ENCODE results near the gene E4F1.

E4F1 gene

DNA sequence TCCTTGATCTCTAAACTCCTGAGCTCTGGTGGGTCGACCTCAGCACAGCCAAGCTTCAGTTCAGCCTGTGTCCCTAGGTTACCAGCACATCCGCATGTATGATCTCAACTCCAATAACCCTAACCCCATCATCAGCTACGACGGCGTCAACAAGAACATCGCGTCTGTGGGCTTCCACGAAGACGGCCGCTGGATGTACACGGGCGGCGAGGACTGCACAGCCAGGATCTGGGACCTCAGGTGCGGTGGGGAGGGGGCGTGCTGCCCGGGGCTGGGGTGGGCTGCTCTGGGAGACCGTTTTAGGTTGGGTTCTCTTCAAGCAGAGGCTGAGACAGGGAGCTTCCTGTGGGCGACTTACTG, 17.0 kb upstream of the E4F1 start:
- DNase-seq (ENCODE audit: low read depth in 4 of 4, low spot score in 1 of 4) = no peak

DNA sequence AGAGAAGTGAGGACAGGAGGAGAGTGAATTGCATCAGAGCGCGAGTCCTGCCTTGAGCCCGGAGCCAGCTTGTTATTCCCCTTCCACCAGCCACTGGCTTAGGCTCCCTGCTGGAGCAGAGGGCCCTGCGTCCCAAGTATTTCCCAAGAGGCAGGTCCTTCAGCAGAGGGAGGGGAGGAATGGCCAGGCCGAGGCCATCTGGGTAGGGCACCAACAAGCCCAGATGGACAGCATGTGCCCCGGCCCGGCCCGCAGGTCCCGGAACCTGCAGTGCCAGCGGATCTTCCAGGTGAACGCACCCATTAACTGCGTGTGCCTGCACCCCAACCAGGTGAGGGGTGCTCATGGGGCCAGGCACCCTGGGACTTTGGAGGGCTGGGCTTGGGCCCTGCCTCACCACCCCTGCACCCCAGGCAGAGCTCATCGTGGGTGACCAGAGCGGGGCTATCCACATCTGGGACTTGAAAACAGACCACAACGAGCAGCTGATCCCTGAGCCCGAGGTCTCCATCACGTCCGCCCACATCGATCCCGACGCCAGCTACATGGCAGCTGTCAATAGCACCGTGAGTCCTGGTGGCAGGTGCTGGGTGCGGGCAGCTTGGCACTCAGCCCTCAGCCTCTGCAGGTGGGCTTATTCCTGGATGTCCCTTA, 16.5 kb upstream of the E4F1 start:
- DNase-seq (ENCODE audit: low read depth in 4 of 4, low spot score in 1 of 4) = no peak

DNA sequence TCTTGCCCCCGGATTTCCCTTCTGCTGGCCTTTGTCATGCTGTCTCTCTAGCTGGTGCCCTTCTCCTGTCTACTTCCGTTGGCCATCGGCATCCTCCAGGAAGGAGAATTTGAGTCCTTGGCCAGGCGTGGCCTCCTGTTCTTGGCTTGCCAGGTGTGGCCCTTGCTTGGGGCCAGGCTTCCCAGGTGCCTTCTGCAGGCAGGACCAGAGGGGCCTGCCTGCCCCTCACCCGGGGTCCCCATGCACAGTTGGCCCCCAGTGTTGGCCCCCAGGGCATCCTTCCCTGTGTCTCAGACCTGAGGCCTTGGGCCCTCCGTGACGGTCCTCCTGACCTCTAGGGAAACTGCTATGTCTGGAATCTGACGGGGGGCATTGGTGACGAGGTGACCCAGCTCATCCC, 15.5 kb upstream of the E4F1 start:
- DNase-seq (ENCODE audit: low read depth in 4 of 4, low spot score in 1 of 4) = no peak

DNA sequence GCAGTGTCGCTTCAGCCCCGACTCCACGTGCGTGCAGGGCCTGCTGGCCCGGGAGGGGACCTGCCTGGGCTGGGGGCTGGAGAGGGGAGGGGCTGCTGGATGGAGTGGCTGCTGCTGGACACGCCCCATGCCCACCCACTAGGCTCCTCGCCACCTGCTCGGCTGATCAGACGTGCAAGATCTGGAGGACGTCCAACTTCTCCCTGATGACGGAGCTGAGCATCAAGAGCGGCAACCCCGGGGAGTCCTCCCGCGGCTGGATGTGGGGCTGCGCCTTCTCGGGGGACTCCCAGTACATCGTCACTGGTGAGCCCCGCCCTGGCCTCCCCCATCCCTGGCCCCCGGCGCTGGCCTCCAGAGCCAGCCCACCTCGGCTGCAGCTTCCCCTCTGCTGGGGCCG, 15.1 kb upstream of the E4F1 start:
- no peak for DNase-seq (ENCODE audit: low read depth in 4 of 4, low spot score in 1 of 4)

DNA sequence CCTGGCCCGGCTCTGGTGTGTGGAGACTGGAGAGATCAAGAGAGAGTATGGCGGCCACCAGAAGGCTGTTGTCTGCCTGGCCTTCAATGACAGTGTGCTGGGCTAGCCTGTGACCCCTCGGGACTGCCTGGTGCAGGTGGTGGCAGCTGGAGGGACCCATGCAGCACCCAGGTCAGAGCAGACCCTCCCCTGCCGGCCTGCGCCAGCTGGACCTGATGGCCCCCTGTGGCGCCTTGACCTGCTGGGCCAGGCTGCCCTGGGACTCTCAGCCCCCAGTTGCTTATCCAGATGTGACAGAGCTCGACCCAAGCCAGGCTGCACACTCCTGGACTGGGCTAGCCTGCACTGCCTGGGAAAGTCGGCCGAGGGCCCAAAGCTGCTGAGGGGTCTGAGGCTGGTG, 14.6 kb upstream of the E4F1 start:
- DNase-seq (ENCODE audit: low read depth in 4 of 4, low spot score in 1 of 4) = no peak

DNA sequence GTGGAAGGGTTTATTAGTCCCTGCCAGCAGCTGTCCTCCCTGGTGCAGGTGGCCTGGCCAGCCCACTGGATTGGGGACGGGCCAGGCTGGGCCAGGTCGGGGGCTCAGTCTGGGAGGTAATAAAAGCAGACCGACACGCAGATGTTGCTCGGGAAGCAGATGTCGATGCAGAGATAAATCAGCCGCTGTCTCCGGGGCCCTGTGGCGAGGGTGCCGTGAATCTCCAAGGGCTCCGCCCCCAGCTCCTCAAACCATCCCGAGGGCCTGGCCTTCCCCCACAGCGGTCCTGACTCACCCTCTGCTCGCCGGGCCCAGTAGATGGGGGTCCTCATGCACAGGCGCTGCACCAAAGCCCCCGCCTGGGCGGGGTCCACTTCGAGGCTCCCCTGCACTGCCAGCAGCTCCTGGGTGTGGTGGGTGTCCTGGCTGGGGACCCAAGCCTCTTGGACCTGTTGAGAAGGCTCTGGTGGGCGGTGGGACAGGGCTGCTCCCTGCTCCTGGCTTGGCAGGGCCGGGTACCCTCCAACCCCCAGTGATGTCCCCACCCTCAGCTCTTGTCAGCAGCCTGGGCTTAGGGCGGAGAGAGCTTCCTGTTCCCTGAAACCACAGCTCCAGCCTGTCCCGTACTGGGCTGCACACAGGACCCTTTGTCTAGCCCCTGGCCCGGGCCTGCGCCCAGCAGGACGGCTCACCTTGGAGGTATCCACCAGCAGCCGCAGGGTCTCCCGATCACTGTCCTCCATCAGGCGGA, 14.0 kb upstream of the E4F1 start:
- DNase-seq (ENCODE audit: low read depth in 4 of 4, low spot score in 1 of 4) = no peak

DNA sequence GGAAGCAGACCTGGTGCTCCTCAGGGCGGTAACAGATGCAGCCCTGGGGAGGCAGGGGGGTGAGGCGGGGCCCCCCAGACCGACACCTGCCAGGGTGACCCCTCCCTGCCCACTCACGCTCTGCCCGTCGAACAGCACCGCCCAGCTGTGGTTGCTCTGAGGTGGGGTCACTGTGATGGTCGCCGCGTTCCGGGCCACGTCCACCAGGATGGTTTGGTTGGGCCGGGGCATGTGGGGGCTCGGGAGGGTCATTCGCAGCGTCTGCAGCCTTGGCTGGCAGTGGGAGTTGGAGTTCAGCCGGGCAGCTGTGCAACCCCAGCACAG, 13.4 kb upstream of the E4F1 start:
- no peak for DNase-seq (ENCODE audit: low read depth in 4 of 4, low spot score in 1 of 4)

DNA sequence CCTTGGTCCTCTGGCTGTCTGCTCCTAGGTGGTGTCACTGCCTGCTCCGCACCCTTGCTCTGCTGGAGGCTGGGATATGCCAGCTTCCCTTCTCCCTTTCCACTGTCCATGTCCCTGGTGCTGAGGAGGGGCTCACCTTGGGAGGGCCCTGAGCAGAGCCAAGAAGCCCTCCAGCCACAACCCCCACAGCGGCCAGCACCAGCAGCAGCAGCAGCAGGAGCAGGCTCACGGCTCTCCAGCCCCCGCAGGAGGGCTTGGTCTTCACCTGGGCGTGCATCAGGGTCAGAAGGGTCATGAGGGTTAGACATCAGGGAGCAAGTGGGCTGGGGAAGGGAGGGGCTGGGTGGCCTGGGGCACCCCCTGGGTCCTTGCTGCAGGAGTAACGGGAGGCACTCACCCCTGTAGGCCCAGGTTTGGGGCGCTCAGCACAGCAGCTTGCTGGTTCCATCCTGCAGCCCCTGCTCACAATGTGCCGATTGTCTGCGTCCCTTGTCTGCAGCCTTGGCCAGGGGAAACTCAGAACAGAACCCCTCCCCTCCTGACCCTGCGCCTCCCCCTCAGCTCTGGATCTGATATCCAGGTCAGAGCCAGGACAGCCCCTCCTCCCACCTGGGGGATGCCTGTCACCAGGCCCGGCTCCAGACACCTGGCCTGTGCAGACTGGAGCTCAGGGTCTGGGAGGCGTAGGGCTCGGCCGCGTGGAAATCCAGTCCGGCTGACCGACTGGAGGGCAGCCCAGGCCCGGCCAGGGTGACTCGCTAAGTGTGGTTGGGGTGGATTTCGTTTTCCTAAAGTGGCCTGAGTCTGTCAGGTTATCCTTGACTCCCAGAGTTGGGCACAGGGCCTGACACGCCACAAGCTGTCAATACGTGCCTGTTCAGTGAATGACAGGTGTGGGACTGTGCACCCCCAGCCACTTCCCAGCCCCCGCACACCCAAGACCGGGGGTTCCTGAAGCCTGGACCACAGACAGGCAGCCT, 12.7 kb upstream of the E4F1 start, which contains the start of gene BRICD5:
Gene BRICD5, minus strand, starts transcription at position 478 of the 980 bp plus-strand sequence. Its CDS starts 30 bp downstream, at position 448.
- no peak for DNase-seq (ENCODE audit: low read depth in 4 of 4, low spot score in 1 of 4)

DNA sequence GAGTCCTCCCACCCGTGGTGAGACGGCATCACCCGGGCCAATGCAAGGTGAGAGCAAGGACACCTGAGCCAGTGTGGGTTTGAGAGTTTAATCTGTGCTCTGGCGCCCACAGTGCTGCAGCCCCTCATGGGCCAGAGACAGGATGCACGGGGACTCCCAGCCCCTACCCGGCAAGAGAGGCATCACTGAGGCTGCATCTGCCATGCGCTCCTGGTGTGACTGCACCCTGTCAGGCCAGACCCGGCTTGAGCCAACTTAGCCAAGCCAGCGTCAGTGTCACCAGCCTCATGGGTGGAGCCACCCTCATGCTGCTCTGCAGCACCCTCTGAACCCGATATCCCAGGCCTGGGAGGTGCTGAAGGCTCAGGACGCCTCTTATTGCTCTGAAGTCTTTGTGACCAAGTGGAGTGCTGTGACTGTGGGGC, 11.5 kb upstream of the E4F1 start:
- DNase-seq (ENCODE audit: low read depth in 4 of 4, low spot score in 1 of 4) = no peak

DNA sequence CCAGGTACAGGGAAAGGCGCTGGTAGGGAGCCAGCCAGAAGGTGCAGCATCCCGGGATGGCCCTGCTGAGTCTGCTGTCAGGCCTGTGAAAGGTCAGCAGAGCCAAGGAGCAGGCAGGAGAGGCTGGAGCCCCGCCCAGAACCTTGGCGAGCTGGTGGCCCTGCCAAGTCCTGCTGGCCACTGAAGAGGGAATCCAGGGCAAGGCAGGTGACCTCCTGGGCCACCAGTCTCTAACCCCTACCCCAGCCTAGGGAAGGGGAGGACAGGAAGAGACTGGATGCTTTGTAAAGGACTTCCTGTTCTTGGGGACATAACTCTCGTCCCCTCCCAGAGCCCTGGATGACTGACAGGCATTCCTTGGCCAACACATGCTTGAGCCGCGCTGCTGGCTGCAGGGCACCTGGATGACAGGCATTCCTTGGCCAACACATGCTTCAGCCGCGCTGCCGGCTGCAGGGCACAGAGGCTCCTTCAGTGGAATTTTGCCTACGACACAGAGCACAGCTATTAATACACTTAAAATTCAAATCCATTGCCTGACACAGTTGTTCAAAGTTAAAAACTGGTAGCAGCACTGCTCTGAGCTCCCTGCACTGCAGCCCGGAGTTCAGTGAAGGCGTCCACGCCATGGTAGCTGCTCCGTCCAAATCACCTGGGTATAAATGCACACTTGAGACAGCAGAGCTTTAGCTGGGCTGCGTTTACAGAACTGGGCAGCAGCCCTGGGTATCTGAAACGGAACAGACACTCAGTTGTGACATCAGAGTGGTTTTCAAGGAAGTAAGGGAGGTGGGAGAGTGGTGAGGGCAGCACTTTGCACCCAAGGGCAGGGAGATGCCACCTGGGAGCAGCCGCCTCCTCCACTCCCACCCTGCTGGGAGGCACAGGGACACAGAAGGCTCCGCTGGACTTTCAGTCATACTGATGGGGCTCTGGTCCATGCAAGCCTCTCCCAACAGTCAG, 10.7 kb upstream of the E4F1 start:
- DNase-seq (ENCODE audit: low read depth in 4 of 4, low spot score in 1 of 4) = no peak

DNA sequence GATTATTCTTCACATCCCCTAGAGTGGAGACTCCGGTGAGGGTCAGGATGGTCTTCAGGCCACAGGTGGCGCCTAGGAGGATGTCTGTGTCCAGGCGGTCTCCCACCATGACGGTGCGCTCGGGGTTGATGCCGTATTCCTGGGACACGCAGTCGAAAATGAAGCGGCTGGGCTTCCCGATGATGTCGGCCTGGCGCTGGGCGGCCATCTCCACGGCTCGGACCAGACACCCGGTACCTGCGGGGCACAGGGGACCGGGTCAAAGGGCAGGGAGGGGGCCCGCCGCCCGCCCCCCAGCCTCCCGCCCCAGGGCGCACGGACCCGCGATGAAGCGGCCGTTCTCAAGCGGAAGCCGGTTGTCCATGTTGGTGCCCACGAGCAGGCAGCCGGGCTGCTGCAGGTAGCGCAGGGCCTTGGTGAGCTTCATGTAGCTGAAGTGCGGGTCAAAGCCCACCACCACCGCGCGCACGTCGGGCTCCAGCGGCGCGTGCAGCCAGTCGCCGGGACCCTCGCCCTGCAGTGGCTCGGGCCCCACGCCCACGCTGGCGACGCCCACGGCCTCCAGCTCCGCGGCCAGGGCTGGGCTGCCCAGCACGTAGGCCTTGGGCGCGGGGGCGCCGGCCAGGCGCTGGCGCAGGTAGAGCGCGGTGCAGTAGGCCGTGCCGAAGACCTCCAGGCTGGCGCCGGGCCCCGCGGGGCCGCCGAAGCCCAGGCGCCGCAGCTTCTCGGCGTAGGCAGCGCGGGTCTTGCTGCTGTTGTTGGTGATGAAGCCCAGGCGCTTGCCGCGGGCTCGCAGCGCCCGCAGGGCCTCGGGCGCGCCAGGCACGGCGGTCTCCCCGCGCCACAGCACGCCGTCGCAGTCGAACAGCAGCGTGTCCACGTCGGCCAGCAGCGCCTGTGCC, 9.3 kb upstream of the E4F1 start:
- DNase-seq (ENCODE audit: low read depth in 4 of 4, low spot score in 1 of 4) = no peak

DNA sequence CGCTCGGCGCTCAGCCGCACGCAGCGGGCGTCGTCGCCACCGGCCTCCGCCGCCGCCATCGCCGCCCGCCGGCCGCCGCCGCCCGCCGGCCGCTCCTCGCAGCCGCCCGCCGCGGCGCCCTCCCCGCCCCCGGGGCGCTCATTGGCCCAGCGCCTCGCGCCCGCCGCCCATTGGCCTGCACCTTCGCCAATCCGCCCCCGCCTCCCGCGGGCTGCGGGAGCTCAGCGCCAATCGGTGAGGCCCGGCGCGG, 8.7 kb upstream of the E4F1 start, which contains the start of gene PGP:
Gene PGP, minus strand, starts transcription at position 122 of the 250 bp plus-strand sequence. Its CDS starts 63 bp downstream, at position 59.
- DNase-seq (ENCODE audit: low read depth in 4 of 4, low spot score in 1 of 4) = no peak

DNA sequence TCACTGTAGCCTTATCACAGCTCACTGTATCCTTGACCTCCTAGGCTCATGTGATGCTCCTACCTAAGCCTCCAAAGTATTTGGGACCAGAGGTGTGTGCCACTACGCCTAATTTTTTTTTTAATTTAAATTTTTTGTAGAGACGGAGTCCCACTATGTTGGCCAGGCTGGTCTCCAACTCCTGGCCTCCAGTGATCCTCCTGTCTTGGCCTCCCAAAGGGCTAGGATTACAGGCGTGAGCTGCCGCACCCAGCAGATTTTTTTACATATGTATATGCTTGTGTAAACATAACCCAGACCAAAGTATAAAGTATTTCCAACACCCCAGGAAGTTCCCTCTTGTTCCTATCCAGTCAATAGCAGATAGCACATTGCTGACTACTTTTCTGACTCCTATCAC, 7.1 kb upstream of the E4F1 start:
- DNase-seq (ENCODE audit: low read depth in 4 of 4, low spot score in 1 of 4) = no peak

DNA sequence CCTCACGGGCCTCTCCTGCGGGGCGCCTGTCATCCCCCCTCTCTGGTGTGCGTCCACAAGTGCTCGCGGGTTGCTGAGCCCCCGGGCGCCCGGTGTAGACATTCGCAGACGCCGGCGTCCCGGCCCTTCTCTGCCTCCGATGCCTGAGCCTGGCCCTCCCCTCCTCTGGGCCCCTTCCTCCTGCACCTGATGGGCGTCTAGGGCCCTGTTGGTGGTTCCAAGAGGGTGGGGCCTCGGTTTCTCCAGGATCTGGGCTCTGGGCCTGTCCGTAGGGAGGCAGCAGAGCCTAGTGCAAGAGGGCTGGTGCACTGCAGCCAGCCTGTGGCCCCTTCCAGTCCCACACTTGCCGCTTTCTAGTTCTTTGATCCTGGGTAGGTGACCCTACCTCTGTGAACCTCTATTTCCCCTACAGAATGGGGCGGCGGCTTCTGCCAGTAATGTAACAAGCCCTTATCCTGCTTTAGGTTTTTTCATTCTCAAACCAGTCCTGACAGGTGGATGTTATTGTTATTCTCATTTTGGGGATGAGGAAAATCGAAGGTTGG, 623 bp downstream of the E4F1 start:
- DNase-seq (ENCODE audit: low read depth in 4 of 4, low spot score in 1 of 4) = no peak

DNA sequence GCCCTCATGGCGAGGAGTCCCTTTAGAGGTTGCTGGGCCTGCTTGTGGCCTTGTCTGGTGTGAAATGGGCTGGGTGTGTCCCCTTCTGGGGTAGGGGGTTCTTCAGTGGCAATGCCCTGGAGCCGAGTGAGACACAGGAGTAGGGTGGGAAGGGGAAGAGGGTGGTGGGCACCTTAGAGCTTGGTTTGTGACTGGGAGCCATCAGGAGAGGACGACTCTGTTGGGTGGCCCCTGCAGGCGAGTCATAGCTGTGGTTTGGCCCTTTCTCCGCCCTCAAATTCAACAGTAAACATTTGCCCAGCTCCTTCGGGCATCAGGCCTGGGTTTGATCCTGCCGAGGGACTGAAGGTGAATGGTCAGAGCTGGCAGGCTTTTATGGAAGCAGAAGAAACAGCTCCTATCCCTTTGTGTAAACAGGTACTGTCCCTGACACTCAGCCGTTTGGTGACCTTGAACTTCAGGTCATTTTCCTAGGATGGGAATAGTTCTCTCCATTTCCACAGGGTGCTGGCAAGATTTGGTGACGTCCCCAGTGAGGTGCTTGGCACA, 2.9 kb downstream of the E4F1 start:
- DNase-seq (ENCODE audit: low read depth in 4 of 4, low spot score in 1 of 4) = no peak

DNA sequence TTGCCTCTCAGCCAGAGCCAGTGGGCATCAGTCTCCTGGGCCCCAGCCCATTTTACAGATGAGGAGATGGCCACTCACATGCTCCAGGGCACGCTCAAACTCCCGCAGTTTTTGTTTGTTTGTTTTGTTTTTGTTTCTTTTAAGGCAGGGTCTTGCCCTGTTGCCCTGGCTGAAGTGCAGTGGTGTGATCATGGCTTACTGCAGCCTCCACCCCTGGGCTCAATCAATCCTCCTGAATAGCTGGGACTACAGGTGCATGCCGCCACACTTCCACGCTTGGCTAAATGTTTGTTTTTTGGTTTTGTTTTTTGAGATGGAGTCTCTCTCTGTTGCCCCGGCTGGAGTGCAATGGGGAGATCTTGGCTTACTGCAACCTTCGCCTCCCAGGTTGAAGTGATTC, 3.5 kb downstream of the E4F1 start:
- no peak for DNase-seq (ENCODE audit: low read depth in 4 of 4, low spot score in 1 of 4)

DNA sequence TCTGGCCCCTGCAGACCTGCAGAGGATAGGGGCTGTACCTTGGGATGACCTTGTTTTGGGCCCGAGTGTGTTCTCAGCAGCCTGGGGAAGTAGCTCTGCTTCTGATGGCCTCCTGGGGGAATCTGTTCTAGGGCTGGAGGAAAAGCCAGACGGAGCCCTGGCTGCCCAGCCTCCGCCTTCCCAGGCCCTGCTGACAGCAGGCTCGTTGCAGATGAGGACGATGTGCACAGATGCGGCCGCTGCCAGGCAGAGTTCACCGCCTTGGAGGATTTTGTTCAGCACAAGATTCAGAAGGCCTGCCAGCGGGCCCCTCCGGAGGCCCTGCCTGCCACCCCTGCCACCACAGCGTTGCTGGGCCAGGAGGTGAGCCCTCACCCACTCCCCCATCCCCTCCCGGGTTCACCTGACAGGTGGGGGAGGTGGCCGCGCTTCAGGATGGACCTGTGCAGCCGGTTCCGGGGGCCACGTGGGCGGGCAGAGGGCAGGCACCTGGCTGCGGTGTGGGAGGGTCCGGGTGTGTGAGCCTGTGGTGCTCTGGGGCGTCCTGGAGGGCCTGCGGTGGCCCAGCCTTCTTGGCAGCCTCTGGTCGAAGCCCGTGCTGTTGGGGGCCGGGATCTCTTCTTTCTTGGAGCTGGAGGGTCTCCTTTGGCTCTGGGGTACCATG, 4.9 kb downstream of the E4F1 start:
- no peak for DNase-seq (ENCODE audit: low read depth in 4 of 4, low spot score in 1 of 4)

DNA sequence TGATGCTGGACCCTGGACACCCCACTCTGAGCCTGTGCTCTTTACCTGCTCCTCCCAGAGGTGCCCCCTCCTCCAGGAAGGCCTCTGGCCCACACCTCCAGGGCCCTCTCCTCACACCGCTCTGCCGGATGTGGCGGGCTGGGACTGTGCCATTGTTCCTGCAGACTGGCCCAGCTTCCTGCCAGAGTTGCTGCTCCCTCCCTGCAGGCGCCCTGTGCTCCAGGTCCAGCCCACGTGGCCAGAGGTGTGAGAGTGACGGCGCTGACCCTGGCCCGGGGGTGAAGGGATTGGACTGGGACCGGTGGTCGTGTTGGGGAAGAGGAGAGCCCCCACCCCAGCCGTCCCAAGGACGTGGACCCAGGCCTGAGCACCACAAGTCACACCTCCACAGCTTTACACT, 5.7 kb downstream of the E4F1 start:
- DNase-seq (ENCODE audit: low read depth in 4 of 4, low spot score in 1 of 4) = no peak
